GM21390 (cell line): ENCODE data around the gene PAPSS1.
"Not testable (repeated sequence)": the region's sequence is repeated elsewhere in the genome, so short reads cannot be mapped to it uniquely, and the experiment has no call there.

Experiments
- ATAC-seq: cut with Tn5 transposase; IDR thresholded peaks from one replicate; pipeline ENCODE4 v1.9.1; 2021; ENCODE audit not compliant: unreplicated experiment

PAPSS1 gene

DNA sequence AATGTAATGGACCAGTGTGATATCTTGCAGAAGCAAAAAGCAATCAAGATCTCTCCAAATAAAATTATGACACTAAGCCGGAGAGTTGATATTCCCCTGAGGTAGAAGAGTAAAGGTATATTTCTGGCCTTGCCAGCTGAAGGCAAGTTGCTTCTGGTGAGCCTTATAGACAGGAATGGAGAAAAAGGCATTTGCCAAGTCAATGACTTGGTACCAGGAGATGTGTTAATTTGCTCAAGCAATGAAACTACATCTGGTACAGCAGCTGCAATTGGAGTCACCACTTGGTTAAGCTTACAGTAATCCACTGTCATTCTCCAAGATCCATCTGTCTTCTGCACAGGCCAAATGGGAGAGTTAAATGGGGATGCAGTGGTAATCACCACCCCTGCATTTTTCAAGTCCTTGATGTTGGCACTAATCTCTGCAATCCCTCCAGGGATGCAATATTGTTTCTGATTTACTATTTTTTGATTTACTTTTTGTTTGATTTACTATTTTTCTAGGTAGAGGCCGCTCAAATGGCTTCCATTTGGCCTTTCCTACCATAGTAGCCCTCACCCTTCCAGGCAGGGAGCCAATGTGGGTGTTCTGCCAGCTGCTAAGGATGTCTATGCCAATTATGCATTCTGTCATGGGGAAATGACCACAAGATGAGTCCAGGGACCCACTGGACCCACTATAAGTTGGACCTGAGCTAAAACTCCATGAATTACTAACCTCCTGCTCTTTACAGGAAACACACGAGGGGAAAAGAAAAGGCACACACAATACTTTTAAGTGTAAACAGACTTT is 6.3 kb upstream of the PAPSS1 start:
- not testable (repeated sequence) for ATAC-seq

DNA sequence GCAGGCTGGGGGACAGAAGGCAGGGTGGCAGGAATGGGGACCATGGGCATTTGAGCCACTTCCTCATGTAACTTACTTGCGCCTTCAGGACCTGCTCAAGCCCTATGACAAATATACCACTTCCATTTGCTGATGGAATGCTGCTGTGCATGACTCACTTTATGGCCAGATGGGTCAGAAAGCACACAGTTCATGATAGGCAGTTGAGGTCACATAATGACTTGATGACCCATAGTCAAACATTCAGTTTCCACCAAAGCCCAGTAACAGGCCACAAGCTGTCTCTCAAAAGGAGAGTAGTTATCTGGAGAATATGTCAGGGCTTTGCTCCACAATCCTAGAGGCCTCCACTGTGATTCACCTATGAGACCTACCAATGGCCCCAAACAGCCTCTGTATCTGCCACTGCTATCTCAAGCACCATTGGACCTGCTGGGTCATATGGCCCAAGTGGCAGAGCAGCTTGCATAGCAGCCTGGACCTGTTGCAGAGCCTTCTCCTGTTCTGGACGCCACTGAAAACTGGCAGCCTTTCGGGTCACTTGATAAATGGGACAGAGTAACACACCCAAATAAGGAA is 5.3 kb upstream of the PAPSS1 start:
- ATAC-seq, result no peak

DNA sequence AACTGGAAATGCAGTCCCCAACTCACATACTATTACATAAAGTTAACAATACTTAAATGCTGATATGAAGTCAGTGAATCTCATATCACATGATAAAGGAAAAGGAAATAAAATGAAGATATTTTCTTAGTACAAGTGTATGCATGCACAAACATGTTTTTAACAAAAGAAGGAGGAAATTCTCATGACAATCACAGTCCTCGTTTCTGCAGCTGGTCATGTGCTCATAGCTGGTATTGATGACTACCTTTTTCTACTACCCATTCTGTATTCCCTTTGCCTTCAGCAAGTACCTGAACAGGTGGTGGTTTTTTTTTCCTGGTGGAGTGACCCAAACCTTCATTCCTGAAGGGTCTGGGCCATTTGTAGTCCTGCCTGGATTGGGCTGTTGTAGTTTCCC is 3.3 kb upstream of the PAPSS1 start:
- ATAC-seq, result not testable (repeated sequence)

DNA sequence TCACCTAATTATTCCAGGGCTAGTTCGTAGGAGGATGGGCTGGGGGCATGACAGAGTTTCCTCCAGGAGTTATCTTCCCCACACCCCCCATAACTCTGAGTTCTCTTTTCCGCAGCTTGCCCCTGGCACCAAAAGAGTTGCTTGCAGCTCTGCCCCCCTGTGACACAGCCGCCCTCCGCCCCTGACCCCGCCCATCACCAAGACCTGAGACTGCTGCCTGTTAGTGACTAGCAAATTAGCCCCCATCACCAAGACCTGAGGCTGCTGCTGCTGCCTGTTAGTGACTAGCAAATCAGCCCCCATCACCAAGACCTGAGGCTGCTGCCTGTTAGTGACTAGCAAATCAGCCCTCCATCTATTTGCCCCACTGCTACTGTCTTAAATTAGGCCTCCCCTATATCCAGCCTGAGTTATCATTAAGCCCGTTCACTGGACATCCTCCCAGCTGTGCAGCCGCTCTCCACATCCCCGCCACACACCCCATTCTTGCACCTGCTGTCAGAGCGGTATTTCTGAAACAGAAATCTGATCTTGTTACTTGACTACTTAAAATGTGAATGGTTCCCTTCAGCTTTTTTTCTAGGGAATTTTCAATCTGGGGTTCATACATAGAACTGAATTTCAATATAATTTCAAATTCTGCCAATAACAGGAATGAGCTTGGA is 1.5 kb upstream of the PAPSS1 start:
- no peak for ATAC-seq

DNA sequence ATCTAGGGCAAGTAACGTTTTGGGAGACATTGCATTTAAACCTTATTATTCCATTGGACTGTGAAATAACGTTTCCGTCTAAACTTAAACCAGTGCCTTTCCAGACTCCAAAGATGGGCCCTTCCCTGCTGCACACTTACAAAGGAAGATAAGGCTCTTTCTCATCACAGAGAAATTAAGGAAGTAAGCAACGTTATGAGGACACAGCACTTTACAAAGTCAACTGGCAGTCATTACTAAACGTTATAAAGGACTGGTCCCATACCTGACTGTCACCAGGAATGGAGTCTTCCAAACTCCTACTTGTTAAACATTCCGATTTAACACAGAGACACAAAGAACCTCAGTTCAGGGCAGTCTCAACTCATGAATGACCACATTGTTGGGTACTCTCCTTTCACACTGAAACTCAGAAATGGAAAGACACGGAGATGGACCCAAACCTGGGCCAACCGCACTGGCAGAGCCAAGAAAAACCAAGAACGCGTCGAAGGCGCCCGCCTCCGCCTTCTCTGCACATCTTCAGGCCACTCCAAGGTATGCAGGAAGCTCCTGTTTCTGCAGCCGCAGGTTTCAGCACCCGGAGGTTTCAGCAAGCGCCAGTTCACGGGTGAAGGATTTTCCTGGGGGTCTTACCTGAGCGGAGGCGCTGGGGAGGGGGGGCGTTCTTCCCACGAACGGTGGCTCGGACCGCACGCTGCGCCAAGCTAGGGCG is 670 bp downstream of the PAPSS1 start:
- peak; percentile 11 for ATAC-seq

DNA sequence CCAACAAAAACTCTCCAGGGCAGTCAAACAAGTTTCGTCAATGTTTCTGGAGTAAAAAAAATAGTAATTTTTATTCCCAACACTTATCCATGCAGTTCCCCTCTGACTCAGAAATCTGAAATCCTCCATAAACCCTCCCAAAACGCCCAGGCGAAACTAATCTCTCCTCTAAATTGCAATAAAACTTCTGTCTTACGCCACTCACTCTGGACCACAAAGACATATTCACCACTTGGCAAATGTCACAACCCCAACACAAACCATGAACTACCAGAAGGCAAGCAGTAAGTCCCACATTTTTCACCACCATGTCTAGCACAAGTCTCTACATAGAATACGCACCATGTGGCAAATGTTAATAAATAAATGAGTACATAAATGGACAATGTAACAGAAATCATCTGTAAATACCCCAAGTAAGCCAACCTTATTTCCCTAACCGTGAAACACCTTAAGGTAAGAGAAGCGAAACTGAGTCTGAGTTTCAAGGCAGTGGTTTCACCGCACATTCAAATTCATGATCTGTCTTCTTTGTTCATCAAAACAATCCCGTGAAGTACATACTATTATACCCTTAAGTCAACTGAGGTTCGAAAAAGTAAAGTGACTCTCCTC is 1.6 kb downstream of the PAPSS1 start:
- peak; percentile 33 for ATAC-seq

DNA sequence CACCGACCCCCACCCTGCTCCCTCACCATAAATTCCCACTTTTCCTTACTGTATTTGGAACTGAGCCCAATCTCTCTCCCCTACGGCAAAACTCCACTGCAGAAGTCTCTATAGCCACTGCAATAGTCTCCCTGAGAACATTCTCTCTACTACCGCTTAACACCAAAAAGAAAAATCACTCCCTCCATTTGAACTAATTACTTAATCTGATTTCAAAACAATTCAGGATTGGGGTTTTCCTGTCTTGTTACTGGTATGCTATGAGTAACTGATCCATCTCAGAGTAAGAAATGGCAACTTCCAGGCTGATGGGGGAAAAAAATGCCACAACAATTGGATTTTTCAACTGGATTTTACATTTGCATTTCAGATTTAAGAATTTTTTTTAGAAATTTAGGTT is 5.8 kb downstream of the PAPSS1 start:
- no peak for ATAC-seq

DNA sequence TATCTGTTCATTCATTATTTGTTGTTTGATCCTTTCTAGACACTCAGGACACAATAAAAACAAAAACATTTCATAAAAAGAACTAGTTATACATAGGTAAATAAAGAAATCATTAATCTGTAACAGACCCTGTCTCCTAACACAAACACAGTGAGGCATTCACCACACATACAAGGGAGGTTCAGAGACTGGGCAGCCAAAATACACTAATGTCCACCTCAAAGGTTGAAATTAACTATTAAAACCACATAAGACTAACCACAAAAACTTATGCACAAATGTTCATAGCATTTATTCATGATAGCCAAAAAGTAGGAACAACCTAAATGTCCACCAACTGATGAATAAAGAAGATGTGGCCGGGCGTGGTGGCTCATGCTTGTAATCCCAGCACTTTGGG is 7.8 kb downstream of the PAPSS1 start:
- ATAC-seq, result no peak

DNA sequence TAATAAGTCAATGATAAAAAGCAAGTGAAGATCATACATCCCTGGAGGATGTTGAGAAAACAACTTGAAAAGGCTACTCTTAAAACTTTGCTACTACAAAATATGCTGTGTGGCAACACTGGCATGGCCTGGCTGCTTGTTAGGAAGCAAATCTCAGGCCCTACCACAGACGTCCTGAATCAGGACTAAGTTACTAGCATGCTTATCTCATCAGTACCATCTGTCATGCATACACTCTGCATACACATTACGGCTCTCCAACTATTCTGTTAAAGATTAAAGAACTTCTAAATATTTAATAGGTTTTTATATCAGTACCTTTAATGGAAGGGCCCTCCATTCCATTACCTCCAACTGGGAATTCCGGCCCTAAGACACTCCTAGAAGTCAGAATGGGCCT is 8.2 kb downstream of the PAPSS1 start:
- ATAC-seq, result no peak

DNA sequence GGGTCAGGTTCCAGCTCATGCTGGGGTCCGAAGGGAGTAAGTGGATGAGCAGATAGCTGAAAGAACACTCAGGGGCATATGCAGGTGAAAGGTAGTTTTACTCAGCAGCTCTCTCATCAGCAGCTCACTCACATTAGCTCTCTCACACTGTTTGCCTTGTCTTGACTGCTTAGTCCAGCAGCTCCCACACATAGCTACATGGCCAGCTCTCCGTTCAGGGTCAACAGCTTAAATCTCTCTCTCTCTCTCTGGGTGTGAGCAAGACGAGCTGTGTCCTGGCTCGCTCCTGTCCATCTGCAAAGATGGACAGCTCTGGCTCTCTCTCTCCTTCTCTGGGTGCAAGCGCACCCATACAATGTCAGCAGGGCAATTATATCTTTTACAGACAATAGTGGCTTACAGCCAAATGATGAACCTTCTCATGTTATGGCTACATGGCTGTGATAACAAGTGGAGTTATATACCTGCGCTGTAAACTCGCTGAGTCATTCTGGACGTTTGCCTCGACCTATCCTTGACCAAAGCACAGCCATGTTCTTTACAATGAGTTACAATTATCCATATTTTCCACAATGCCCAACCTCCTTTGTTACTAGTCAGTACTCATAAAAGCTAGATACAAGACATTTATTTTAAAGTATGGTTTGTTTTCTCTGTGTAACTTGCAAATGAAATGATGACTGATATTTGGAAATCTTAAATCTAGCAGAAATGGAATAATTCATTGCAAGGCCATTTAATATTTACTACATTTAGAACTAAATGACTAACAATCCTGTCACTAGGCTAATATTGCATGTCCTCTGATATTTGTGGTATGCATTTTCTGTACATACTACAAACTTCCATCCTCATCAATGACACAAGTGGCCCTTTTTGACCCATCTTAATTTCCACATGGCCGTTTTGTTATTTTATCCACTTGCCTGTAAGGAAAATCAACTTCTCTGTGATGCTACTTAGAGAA is 9.3 kb downstream of the PAPSS1 start:
- ATAC-seq, result no peak

DNA sequence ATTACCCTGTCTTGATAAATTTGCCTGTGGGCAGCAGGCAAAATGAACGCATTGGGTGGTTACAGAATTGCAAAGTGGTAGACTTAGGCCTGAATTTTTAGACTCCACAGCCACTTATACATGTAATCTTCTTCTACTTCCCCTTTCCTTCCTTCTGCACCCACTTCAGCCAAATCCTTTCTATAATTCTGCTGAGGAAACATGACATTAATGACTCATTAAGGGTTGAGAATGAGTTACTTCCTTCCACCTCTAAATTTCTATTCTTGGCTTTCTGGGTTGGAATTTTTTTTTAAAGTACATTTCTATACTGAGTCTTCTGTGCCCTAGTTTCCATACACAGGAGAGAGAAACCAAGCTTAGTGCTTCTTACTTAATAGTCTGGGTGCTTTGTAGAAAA is 10.1 kb downstream of the PAPSS1 start:
- ATAC-seq, result no peak

DNA sequence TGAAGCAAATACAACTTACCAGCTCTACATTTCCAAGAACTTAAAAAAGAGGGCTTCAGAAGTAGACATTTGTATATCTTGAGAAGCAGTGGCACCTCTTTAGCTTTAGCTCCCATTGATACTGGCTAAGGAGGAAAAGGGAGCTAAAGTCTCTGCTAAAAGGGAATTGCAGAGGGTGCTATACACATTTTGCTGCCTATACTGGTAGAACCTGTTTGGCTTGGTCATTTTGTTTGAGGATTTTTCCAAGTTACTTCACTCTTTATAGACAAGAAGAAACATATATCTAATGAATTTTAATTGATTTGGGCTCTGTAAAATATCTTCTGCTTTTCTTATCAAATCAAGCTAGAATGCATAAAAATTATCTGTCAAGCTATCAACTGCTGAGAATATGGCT is 11.8 kb downstream of the PAPSS1 start:
- no peak for ATAC-seq

DNA sequence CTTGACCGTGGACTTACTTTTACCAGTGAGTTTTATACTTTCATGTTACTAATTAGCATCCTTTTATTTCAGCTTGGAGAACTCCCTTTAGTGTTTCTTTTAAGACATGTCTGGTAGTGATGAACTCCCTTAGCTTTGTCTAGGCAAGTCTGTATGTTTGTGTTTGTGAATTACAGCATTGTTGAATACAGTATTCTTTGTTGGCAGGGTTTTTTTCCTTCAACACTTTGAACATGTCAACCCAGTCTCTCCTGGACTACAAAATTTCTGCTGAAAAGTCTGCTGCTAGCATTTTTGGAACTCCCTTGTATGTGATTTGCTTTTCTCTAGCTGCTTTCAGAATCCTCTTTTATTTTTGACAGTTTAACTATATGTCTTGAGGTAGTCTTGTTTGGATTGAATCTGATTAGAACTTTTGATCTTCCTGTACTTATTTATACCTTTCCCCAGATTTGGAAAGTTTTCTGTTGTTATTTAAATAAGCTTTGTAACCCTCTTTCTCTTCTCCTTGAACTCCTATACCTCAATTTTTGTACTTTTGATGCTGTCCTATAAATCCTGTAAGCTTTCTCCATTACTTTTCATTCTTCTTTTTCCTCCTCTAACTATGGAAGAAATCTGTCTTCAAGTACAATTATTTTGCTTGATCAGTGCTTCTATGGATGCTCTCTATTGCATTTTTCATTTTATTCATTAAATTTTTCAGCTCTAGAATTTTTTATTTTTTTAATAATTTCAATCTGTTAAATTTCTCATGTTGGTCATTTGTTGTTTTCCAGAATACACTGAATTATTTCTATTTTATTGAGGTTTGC is 14.1 kb downstream of the PAPSS1 start:
- ATAC-seq, result no peak

DNA sequence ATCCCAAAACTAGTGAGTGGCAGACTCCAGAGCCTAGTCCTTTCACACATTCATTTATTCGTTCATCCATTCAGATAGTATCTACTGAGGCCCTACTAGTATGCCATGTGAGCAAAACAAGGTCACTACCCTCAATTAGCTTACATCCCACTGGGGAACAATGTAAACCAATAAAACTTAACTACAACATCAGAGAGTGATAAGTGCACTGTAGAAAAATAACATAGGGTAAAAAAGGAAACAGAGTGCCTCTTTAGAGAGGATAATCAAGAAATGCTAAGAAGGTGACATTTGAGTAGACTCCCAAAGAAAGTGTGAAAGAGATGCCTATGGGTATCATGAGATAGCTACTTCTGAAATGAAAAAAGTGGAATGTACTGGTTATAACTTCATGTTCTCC is 18.5 kb downstream of the PAPSS1 start:
- ATAC-seq, result no peak

DNA sequence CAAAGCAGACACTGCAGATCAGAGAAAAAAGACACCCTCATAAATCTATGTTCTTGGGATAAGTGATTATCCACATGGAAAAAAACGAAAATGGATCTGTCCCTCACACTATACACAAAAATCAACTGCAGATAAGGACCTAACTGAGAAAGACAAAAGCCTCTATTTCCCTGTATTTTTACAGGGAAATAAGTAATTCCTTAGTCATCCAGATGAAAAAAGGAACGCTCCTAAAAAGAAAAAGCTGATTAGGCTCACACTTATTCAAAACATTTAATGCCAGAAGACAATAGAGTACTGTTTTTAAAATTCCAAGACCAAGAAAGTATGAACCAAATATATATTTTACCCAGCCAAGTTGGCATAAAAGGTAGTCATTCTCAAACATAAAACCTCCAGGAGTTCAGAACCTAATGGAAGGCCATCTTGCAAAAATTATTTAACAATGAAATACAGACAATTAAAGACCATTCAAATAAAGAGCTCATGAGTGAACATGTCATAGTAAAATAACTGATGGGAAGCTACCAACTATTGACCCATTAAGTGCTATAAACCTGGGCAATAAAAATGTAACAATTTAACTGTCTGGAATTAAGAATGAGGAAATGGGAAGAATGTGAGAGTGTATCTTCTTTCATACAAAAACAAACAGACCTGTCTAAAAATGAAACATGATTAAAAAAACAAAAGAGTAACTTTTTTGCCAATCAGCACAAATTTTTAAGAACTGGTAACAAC is 20.4 kb downstream of the PAPSS1 start:
- ATAC-seq, result no peak

DNA sequence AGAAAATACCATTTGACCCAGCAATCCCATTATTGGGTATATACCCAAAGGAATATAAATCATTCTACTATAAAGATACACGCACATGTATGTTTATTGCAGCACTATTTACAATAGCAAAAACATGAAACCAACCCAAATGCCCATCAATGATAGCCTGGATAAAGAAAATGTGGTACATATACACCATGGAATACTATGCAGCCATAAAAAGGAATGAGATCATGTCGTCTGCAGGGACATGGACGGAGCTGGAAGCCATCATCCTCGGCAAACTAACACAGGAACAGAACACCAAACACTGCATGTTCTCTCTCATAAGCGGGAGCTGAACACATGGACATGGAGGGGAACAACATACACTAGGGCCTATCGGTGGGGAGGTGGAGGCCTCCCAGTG is 23.8 kb downstream of the PAPSS1 start:
- ATAC-seq, result not testable (repeated sequence)

DNA sequence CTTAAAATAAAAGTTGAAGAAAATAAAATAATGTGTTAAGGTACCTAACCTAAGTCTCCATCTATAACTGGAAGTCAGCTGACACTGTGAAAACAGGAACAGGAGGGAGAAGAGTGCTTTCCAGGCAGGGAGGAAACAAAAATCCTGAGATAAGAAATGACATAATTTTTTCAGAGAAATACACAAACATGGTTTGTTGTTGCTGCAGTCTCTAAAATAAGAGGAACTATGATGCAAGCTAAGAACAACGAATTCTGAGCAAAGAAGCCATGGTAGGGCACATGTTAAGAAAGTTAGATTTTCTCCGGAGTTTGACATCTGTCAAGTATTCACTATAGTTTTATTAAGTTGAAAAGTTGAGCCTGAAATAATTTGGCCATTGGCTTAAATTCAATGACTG is 26.9 kb downstream of the PAPSS1 start:
- no peak for ATAC-seq

DNA sequence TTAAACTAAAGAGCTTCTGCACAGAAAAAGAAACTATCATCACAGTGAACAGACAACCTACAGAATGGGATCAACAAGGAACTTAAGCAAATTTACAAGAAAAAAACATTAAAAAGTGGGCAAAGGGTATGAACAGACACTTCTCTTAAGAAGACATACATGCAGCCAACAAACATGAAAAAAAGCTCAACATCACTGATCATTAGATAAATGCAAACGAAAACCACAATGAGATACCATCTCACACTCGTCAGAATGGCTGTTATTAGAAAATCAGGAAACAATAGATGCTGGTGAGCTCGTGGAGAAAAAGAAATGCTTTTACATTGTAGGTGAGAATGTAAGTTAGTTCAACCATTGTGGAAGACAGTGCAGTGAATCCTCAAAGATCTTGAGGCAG is 27.8 kb downstream of the PAPSS1 start:
- ATAC-seq, result no peak

DNA sequence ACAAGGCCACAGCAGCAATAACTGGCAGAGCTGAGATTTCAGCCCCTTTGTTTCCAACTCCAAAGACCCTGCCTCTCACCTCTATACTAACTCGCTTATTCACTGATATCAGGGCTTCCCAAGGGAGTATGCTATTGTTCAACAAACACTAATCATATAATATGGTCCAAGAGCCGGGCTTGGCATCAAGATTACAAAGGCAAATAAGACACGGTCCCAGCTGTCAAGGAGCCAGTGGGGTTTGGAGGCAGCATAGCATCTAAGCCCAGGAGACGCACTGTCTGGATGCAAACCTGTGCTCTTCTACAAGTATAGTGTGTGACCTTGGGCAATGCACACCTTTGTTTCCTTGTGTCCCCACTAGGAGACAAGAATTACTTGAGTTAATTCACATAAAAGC is 28.7 kb downstream of the PAPSS1 start:
- ATAC-seq, result no peak
